Measurements from ENCODE around the gene ALG11. TPM values are rescaled to one million over a fixed set of nuclear protein-coding genes. Genes with fewer than 3 reads are reported as not detected.

Gene ALG11
- total RNA-seq (ENCODE audit: low replicate concordance): 40.9 and 45.5 TPM in 2 replicates
- long read RNA-seq, transcript ALG11-202 (4 exons, 2,558 nt): major isoform, 141 of 207 reads
- long read RNA-seq, transcript ALG11-203 (2 exons, 1,404 nt): minor isoform, 9 of 207 reads
- long read RNA-seq, partial matches to known transcripts: 4 of 207 reads
- long read RNA-seq, other reads (novel, unspliced or antisense): 52 of 207 reads

DNA sequence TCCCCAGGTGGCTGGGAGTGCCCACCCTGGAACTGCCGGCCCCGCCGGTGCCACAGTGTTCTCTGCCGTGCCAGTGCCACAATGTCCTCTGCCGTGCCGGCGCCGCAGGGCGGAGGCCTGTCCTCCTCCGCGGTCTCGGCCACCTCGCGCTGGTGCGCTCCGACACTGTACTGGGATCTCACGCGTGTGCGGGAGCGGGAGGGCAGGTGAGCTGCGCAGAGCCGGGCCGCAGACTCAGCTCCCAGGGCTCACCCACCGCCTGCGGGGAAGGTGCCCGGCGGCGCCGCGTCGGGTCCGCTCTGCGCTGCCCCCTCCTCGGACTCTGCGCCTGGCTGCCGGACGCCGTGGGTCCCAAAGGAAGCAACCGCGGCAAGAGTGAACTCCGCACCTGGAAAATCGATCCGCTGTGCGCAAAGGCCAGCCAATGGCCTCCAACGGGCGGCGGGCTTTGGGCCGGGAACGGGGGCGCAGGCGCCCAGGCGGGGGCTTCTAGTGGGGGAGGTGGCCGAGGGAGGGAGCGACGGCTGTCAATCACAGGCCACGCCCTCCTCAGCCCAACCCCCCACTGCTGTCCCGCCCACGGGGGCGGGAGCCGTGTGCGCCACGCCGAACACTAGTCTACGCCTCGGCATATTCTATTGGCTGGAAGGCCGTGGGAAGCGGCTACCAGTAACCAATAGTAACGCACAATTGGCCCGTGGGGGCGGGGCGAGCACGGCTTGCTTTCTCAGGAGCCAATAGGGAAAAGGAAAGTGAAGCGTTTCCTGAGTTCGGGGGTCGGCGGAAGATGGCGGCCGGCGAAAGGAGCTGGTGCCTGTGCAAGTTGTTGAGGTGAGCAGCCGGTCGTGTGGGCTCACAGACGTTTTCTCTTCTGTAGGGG lies at the start of gene ALG11:
ALG11 (plus strand) TSS at position 767 of the 880 bp plus-strand sequence; CDS start at position 788, 21 bp downstream.
- H3K27ac Mint-ChIP-seq: peak within 1 kb of the TSS; percentile 98
- TF ChIP-seq, protein P1, sequence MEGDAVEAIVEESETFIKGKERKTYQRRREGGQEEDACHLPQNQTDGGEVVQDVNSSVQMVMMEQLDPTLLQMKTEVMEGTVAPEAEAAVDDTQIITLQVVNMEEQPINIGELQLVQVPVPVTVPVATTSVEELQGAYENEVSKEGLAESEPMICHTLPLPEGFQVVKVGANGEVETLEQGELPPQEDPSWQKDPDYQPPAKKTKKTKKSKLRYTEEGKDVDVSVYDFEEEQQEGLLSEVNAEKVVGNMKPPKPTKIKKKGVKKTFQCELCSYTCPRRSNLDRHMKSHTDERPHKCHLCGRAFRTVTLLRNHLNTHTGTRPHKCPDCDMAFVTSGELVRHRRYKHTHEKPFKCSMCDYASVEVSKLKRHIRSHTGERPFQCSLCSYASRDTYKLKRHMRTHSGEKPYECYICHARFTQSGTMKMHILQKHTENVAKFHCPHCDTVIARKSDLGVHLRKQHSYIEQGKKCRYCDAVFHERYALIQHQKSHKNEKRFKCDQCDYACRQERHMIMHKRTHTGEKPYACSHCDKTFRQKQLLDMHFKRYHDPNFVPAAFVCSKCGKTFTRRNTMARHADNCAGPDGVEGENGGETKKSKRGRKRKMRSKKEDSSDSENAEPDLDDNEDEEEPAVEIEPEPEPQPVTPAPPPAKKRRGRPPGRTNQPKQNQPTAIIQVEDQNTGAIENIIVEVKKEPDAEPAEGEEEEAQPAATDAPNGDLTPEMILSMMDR (conservative IDR thresholded peaks at IDR 0.05): no peak
- peaks cover 12% of the 10 kb centered on the region for H3K36me3 Mint-ChIP-seq
- H3K4me1 Mint-ChIP-seq (ENCODE audit: unreplicated experiment): peaks cover 8% of the 10 kb centered on the region
- DNase-seq (ENCODE audit: extremely low spot score, unreplicated experiment): peak; percentile 99
- H3K4me3 Mint-ChIP-seq: peak within 1 kb of the TSS; percentile 100
- H3K27me3 Mint-ChIP-seq: peaks cover 16% of the 10 kb centered on the region
- H3K9me3 Mint-ChIP-seq: no peaks in the 10 kb centered on the region

GRCh38 chr13:51966186-51966585 lies 46.0 kb upstream of the ALG11 start:
- no peak overlapping the region for H3K27ac Mint-ChIP-seq
- TF ChIP-seq, protein P1 (conservative IDR thresholded peaks at IDR 0.05): no peak
- no peaks in the 10 kb centered on the region for H3K9me3 Mint-ChIP-seq
- no peak for DNase-seq (ENCODE audit: extremely low spot score, unreplicated experiment)
- no peaks in the 10 kb centered on the region for H3K4me1 Mint-ChIP-seq (ENCODE audit: unreplicated experiment)
- no peaks in the 10 kb centered on the region for H3K27me3 Mint-ChIP-seq
- H3K36me3 Mint-ChIP-seq: peaks cover 15% of the 10 kb centered on the region
- no peak overlapping the region for H3K4me3 Mint-ChIP-seq

GRCh38 chr13:51967482-51968446 lies 44.4 kb upstream of the ALG11 start:
- no peaks in the 10 kb centered on the region for H3K4me1 Mint-ChIP-seq (ENCODE audit: unreplicated experiment)
- H3K4me3 Mint-ChIP-seq: no peak overlapping the region
- H3K27ac Mint-ChIP-seq: no peak overlapping the region
- TF ChIP-seq, protein P1 (conservative IDR thresholded peaks at IDR 0.05): no peak
- DNase-seq (ENCODE audit: extremely low spot score, unreplicated experiment): no peak
- H3K36me3 Mint-ChIP-seq: peaks cover 20% of the 10 kb centered on the region
- H3K9me3 Mint-ChIP-seq: no peaks in the 10 kb centered on the region
- no peaks in the 10 kb centered on the region for H3K27me3 Mint-ChIP-seq

DNA sequence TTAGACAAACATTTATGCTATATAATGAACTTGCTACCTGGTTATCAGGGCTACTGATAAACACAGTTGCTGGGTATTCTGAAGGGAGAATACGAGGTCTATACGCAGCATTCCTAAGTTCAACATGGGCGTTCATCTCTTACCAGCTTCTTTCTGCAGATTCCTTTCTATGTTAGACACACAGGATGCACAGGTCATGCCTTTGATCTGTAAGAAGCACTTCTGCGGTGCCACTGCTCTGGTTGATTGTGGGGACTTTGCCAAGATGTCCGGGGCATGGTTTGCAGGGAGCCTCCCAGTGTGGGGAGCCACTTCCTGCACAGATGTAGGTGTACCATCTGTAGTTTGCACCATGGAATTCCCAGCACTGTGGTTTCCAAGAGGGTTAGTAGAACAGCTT lies 41.8 kb upstream of the ALG11 start:
- Mint-ChIP-seq H3K4me1 (ENCODE audit: unreplicated experiment) (no peaks in the 10 kb centered on the region), H3K27me3 (no peaks in the 10 kb centered on the region), H3K27ac (no peak overlapping the region), H3K4me3 (no peak overlapping the region), H3K9me3 (no peaks in the 10 kb centered on the region), H3K36me3 (peaks cover 20% of the 10 kb centered on the region)
- TF ChIP-seq, protein P1 (conservative IDR thresholded peaks at IDR 0.05): no peak
- DNase-seq (ENCODE audit: extremely low spot score, unreplicated experiment): no peak

All from type B pancreatic cell (in vitro differentiated cells).